Measurements from ENCODE around the gene PRAMEF7.
"Not testable (repeated sequence)": the region's sequence is repeated elsewhere in the genome, so short reads cannot be mapped to it uniquely, and the experiment has no call there.

Gene PRAMEF7

DNA sequence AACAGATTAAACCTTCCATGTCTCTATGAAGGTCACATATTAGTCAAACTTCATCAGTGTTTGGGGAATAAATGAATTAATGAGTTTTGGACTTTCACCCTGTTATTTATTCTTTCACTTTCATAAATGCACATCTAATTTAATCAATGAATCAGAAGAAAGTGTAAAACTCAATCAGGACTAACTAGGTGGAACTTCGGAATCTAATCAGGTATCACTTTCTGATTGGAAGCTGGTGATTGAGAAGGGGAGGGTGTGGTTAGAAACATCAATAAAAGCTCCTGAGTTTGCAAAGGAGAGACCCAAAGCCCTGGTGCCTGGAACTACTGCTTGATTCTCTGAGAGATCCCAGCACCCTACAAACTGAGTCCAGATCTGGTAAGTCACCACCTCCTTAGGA is at the start of gene PRAMEF7:
Gene PRAMEF7, plus strand, starts transcription at position 301 of the 400 bp plus-strand sequence. CDS start 1,083 bp downstream, outside the sequence.
- DNase-seq; H3K4me1 Mint-ChIP-seq; H3K9me3 Mint-ChIP-seq; H3K27me3 Mint-ChIP-seq; H3K27ac Mint-ChIP-seq; H3K4me3 Mint-ChIP-seq; ATAC-seq; H3K36me3 Mint-ChIP-seq (ENCODE audit: low read depth): not testable (repeated sequence)

- DNase-seq; H3K4me3 Mint-ChIP-seq; H3K36me3 Mint-ChIP-seq (ENCODE audit: low read depth); H3K27me3 Mint-ChIP-seq; H3K9me3 Mint-ChIP-seq; ATAC-seq; H3K27ac Mint-ChIP-seq; H3K4me1 Mint-ChIP-seq: not testable (repeated sequence)
Measured at GRCh38 chr1:12878453-12878852, 38.0 kb upstream of the PRAMEF7 start.

GRCh38 chr1:12886101-12886500 is 30.3 kb upstream of the PRAMEF7 start, which contains the start of gene PRAMEF4:
PRAMEF4 (minus strand) TSS chr1:12886201; CDS start chr1:12883394, 2,807 bp downstream.
- H3K4me3 Mint-ChIP-seq = not testable (repeated sequence)

GRCh38 chr1:12898170-12898569 is 18.2 kb upstream of the PRAMEF7 start, which contains the start of gene PRAMEF10:
PRAMEF10 (minus strand) TSS chr1:12898270; CDS start chr1:12895847, 2,423 bp downstream.
- H3K36me3 Mint-ChIP-seq (ENCODE audit: low read depth); H3K27me3 Mint-ChIP-seq; H3K4me3 Mint-ChIP-seq; ATAC-seq; DNase-seq; H3K27ac Mint-ChIP-seq; H3K4me1 Mint-ChIP-seq; H3K9me3 Mint-ChIP-seq: not testable (repeated sequence)

More at GRCh38 chr1:12886101-12886500, 30.3 kb upstream of the PRAMEF7 start, which contains the start of gene PRAMEF4:
- H3K27ac Mint-ChIP-seq; H3K27me3 Mint-ChIP-seq; DNase-seq; H3K9me3 Mint-ChIP-seq; H3K4me1 Mint-ChIP-seq; H3K36me3 Mint-ChIP-seq (ENCODE audit: low read depth); ATAC-seq: not testable (repeated sequence)

DNA sequence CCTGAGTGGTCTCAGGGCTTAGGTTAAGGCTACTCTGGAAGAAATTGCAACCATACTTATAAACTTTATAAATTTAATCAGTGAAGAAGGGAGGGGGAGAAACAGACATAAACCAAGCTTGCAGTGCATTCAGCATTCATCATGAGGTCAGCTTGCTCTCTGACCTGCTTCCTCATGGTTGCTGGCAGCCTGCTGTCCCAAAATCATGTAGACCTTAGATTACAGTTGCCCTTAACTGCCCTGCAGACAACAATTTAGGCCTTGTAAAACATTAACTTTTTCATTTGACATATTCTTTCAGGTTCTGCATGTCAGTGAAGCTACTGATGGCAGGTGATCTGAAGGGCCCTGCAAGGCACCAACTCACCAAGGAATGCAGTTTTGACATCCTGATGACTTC is 17.2 kb upstream of the PRAMEF7 start:
- H3K27me3 Mint-ChIP-seq; H3K27ac Mint-ChIP-seq; H3K4me1 Mint-ChIP-seq; H3K4me3 Mint-ChIP-seq; ATAC-seq; DNase-seq; H3K36me3 Mint-ChIP-seq (ENCODE audit: low read depth); H3K9me3 Mint-ChIP-seq: not testable (repeated sequence)

- not testable (repeated sequence) for H3K4me1 Mint-ChIP-seq; H3K36me3 Mint-ChIP-seq (ENCODE audit: low read depth); ATAC-seq; H3K27ac Mint-ChIP-seq; H3K9me3 Mint-ChIP-seq; H3K4me3 Mint-ChIP-seq; H3K27me3 Mint-ChIP-seq; DNase-seq
Measured at GRCh38 chr1:12903793-12904572, 12.4 kb upstream of the PRAMEF7 start.

DNA sequence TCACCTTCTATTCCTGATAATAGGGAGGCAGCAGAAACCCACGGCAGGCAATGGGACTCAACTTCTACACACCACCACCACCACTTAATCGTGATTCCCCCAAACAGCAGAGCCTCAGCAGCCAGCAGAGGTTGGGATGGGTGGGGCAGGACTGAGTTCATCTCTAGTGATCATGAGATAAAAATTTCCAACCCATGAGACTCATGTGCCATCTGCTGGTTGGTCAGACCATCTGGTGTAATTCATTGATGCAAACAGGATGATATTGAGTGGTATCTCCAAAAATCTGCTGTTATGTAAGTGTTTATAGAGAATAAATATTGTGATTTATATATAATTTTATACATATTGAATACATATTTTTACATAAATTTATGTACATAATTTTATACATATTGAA is 5.3 kb downstream of the PRAMEF7 start:
- H3K27me3 Mint-ChIP-seq = not testable (repeated sequence)

GRCh38 chr1:12924368-12924767 is 8.0 kb downstream of the PRAMEF7 start:
- not testable (repeated sequence) for H3K27me3 Mint-ChIP-seq; DNase-seq; H3K27ac Mint-ChIP-seq; H3K4me1 Mint-ChIP-seq; ATAC-seq; H3K36me3 Mint-ChIP-seq (ENCODE audit: low read depth); H3K4me3 Mint-ChIP-seq; H3K9me3 Mint-ChIP-seq

More for the DNA sequence above, 5.3 kb downstream of the PRAMEF7 start:
- H3K4me1 Mint-ChIP-seq; DNase-seq; ATAC-seq; H3K36me3 Mint-ChIP-seq (ENCODE audit: low read depth); H3K9me3 Mint-ChIP-seq; H3K4me3 Mint-ChIP-seq; H3K27ac Mint-ChIP-seq: not testable (repeated sequence)

DNA sequence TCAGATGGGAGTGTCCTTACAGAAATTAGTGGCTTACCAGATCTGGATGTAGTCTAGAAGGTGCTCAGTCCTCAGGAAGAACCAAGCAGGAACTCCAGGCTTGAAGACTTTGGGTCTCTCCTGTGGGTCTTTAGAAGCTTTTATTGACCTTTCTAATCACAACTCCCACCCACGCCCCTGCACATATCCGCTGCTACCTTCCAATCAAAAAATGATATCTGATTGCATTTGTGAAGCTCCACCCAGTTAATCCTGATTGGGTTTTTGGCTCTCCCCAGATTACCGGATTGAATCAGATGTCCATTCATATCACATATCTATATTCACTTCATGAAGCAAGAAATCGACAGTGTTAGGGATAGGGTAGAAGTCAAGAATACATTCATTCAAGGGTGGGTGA is 31.1 kb downstream of the PRAMEF7 start, which contains the start of gene PRAMEF6:
Gene PRAMEF6, minus strand, starts transcription at position 101 of the 400 bp plus-strand sequence. CDS start 5,062 bp downstream, outside the sequence.
- H3K9me3 Mint-ChIP-seq; H3K27ac Mint-ChIP-seq; H3K4me1 Mint-ChIP-seq; H3K36me3 Mint-ChIP-seq (ENCODE audit: low read depth); H3K27me3 Mint-ChIP-seq; ATAC-seq; H3K4me3 Mint-ChIP-seq; DNase-seq: not testable (repeated sequence)

All from activated naive CD8-positive, alpha-beta T cell treated with anti-CD3 and anti-CD28 coated beads, Interleukin-2, amount 50 U/mL, for 24 hours (primary cell).